ENCODE results near the gene PATE1. TPM values are rescaled to one million over a fixed set of nuclear protein-coding genes. Genes with fewer than 3 reads are reported as not detected.

The PATE1 gene
- total RNA-seq, 1 experiment from 2014 or later = not detected

DNA sequence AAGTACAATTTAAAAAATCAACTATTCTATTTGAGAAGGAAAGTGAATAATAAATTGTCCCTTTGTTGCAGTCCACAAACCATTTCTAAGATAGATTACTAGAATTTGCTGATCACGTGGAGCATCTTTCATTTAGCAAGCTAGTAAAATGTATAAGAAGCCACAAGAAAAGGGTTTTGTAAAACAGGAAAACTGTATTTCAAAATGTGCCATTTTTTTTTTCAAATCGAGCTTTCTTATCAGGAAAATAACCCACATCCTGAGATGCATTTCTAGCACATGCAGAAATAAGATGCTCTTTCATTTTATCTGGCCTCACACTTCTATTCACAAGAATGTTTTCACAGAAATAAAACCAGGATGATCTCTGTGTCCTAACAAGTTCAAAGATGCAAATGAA, 38.6 kb downstream of the PATE1 start:
- Histone ChIP-seq H3K27me3 (ENCODE audit: control insufficient read depth, insufficient read depth, low read length) (no peaks in the 10 kb centered on the region), H3K9me3 (ENCODE audit: control insufficient read depth, insufficient read depth, low read depth, low read length) (no peaks in the 10 kb centered on the region), H3K36me3 (ENCODE audit: control insufficient read depth, insufficient read depth, low read length) (no peaks in the 10 kb centered on the region), H3K4me3 (ENCODE audit: low read depth in 2 of 2, low read length in 2 of 2) (no peak overlapping the region), H3K4me1 (ENCODE audit: control insufficient read depth, insufficient read depth, low read length) (no peaks in the 10 kb centered on the region), H3K27ac (ENCODE audit: low read length) (no peak overlapping the region)
- POLR2A ChIA-PET = no interaction called here
- intact Hi-C loops (cut with micrococcal nuclease; ENCODE audit: unreplicated experiment) = no loop called here
- CTCF ChIA-PET = interaction anchor here (0.7 kb wide), 1 partner anchor 113 kb away, joined by 3 read pairs; no protein-coding TSS in a partner anchor
- BruUV-seq (replicated peaks) = no TSS peak
- DNase-seq (ENCODE audit: low read depth, low spot score) = no peak
- in situ Hi-C loops (cut with HindIII; ENCODE audit: low pct_unique_long_range_greater_than_20kb, low sequenced_read_pairs) = no loop called here
- TF ChIP-seq, protein P1, sequence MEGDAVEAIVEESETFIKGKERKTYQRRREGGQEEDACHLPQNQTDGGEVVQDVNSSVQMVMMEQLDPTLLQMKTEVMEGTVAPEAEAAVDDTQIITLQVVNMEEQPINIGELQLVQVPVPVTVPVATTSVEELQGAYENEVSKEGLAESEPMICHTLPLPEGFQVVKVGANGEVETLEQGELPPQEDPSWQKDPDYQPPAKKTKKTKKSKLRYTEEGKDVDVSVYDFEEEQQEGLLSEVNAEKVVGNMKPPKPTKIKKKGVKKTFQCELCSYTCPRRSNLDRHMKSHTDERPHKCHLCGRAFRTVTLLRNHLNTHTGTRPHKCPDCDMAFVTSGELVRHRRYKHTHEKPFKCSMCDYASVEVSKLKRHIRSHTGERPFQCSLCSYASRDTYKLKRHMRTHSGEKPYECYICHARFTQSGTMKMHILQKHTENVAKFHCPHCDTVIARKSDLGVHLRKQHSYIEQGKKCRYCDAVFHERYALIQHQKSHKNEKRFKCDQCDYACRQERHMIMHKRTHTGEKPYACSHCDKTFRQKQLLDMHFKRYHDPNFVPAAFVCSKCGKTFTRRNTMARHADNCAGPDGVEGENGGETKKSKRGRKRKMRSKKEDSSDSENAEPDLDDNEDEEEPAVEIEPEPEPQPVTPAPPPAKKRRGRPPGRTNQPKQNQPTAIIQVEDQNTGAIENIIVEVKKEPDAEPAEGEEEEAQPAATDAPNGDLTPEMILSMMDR (IDR thresholded peaks at IDR 0.05) = no peak
- TF ChIP-seq TCF7L2 (IDR thresholded peaks at IDR 0.05; ENCODE audit: low read depth, low read length) (no peak), SIN3A (IDR thresholded peaks at IDR 0.05; ENCODE audit: borderline replicate concordance, insufficient read depth, low read depth, low read length) (no peak), POLR2AphosphoS5 (IDR thresholded peaks at IDR 0.05; ENCODE audit: low read depth, low read length) (no peak)
- TF ChIP-seq, protein P2, sequence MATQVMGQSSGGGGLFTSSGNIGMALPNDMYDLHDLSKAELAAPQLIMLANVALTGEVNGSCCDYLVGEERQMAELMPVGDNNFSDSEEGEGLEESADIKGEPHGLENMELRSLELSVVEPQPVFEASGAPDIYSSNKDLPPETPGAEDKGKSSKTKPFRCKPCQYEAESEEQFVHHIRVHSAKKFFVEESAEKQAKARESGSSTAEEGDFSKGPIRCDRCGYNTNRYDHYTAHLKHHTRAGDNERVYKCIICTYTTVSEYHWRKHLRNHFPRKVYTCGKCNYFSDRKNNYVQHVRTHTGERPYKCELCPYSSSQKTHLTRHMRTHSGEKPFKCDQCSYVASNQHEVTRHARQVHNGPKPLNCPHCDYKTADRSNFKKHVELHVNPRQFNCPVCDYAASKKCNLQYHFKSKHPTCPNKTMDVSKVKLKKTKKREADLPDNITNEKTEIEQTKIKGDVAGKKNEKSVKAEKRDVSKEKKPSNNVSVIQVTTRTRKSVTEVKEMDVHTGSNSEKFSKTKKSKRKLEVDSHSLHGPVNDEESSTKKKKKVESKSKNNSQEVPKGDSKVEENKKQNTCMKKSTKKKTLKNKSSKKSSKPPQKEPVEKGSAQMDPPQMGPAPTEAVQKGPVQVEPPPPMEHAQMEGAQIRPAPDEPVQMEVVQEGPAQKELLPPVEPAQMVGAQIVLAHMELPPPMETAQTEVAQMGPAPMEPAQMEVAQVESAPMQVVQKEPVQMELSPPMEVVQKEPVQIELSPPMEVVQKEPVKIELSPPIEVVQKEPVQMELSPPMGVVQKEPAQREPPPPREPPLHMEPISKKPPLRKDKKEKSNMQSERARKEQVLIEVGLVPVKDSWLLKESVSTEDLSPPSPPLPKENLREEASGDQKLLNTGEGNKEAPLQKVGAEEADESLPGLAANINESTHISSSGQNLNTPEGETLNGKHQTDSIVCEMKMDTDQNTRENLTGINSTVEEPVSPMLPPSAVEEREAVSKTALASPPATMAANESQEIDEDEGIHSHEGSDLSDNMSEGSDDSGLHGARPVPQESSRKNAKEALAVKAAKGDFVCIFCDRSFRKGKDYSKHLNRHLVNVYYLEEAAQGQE (IDR thresholded peaks at IDR 0.05; ENCODE audit: insufficient read depth in 1 of 2, low read depth in 2 of 2, low read length in 1 of 2) = no peak
- ATAC-seq = no peak

DNA sequence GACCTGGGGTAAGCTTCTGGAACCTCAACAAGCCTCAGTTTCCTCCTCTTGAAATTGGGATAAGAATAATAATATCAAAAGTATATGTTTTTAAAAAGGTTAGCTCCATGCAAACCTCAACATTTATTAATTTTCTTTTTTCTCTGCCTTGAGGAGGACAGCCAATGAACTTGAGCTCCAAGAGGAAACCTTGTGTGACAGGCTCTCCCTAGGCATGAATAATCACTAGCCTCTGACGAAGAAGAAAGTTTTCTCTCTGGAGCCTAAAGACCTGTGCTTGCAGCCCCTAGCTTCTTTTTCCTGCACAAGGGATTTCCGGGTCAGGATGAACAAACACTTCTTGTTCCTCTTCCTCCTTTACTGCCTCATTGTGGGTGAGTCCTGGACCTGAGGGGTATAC, 41.7 kb downstream of the PATE1 start, which contains the start of gene PATE3:
Gene PATE3, plus strand, starts transcription at position 301 of the 400 bp plus-strand sequence. Its CDS starts 25 bp downstream, at position 326.
- Histone ChIP-seq H3K36me3 (ENCODE audit: control insufficient read depth, insufficient read depth, low read length) (no peaks in the 10 kb centered on the region), H3K4me3 (ENCODE audit: low read depth in 2 of 2, low read length in 2 of 2) (no peak within 1 kb of the TSS), H3K4me1 (ENCODE audit: control insufficient read depth, insufficient read depth, low read length) (no peaks in the 10 kb centered on the region), H3K9me3 (ENCODE audit: control insufficient read depth, insufficient read depth, low read depth, low read length) (no peaks in the 10 kb centered on the region), H3K27me3 (ENCODE audit: control insufficient read depth, insufficient read depth, low read length) (no peaks in the 10 kb centered on the region), H3K27ac (ENCODE audit: low read length) (no peak within 1 kb of the TSS)
- CTCF ChIA-PET = no interaction called here
- DNase-seq (ENCODE audit: low read depth, low spot score) (no peak), ATAC-seq (no peak)
- intact Hi-C loops (cut with micrococcal nuclease; ENCODE audit: unreplicated experiment) = no loop called here
- POLR2A ChIA-PET = no interaction called here
- BruUV-seq (replicated peaks) = no TSS peak
- in situ Hi-C loops (cut with HindIII; ENCODE audit: low pct_unique_long_range_greater_than_20kb, low sequenced_read_pairs) = no loop called here
- TF ChIP-seq TCF7L2 (IDR thresholded peaks at IDR 0.05; ENCODE audit: low read depth, low read length) = no peak
- TF ChIP-seq, protein P1 (IDR thresholded peaks at IDR 0.05) = no peak
- no peak for TF ChIP-seq SIN3A (IDR thresholded peaks at IDR 0.05; ENCODE audit: borderline replicate concordance, insufficient read depth, low read depth, low read length)
- TF ChIP-seq, protein P2 (IDR thresholded peaks at IDR 0.05; ENCODE audit: insufficient read depth in 1 of 2, low read depth in 2 of 2, low read length in 1 of 2) = no peak
- TF ChIP-seq POLR2AphosphoS5 (IDR thresholded peaks at IDR 0.05; ENCODE audit: low read depth, low read length) = no peak
